Muscle layer of colon (tissue), 2 donors: ENCODE data around the gene RGSL1.

Experiments used
- H3K27ac ChIP-seq: one replicate; pipeline ENCODE4 v1.7.0; 2013; ENCODE audit warnings: low read depth, mild to moderate bottlenecking, low read length, moderate library complexity
- H3K27me3 ChIP-seq, 2 donors: one replicate each; pipeline ENCODE4 v1.7.0; 2013; ENCODE audit warnings: low read length in 2 of 2, mild to moderate bottlenecking in 2 of 2; ENCODE audit not compliant: insufficient read depth in 2 of 2, control insufficient read depth in 1 of 2
- H3K36me3 ChIP-seq: one replicate; pipeline ENCODE4 v1.7.0; 2013; ENCODE audit warnings: mild to moderate bottlenecking, low read length; ENCODE audit not compliant: insufficient read depth
- H3K4me1 ChIP-seq: one replicate; pipeline ENCODE4 v1.7.0; 2013; ENCODE audit warnings: mild to moderate bottlenecking, low read length; ENCODE audit not compliant: insufficient read depth
- H3K4me3 ChIP-seq, 2 donors: one replicate each; pipeline ENCODE4 v1.7.0; 2013; ENCODE audit warnings: low read length in 2 of 2, low read depth in 1 of 2, mild to moderate bottlenecking in 1 of 2, moderate library complexity in 1 of 2
- H3K9ac ChIP-seq: one replicate; pipeline ENCODE4 v1.7.0; 2013; ENCODE audit warnings: low read length
- H3K9me3 ChIP-seq: one replicate; pipeline ENCODE4 v1.7.0; 2013; ENCODE audit warnings: mild to moderate bottlenecking, low read length
- donor health status: abdominal sarcoma.
- donor health status: Adenocarcinoma of cecum.

Gene RGSL1

GRCh38 chr1:182604175-182605164 is 154.5 kb downstream of the RGSL1 start, which contains the start of gene RGS16:
RGS16 (minus strand) TSS chr1:182604389; CDS start chr1:182604259, 130 bp downstream.
- no peaks in the 10 kb centered on the region for H3K36me3 ChIP-seq
- no peaks in the 10 kb centered on the region for H3K9me3 ChIP-seq
- peaks cover 23% of the 10 kb centered on the region for H3K4me1 ChIP-seq
- H3K4me3 ChIP-seq = peak within 1 kb of the TSS; percentile 63 to 70
- H3K27ac ChIP-seq = peak within 1 kb of the TSS; percentile 63
- peak within 1 kb of the TSS; percentile 3 for H3K9ac ChIP-seq
- H3K27me3 ChIP-seq = no peaks in the 10 kb centered on the region

- Histone ChIP-seq H3K4me3 (no peak overlapping the region), H3K9ac (no peak overlapping the region), H3K27me3 (no peaks in the 10 kb centered on the region), H3K9me3 (no peaks in the 10 kb centered on the region), H3K36me3 (no peaks in the 10 kb centered on the region), H3K4me1 (peaks cover 13% of the 10 kb centered on the region), H3K27ac (no peak overlapping the region)
Measured at GRCh38 chr1:182607566-182607965, 157.6 kb downstream of the RGSL1 start.

GRCh38 chr1:182608236-182608635 is 158.3 kb downstream of the RGSL1 start:
- Histone ChIP-seq H3K4me3 (no peak overlapping the region), H3K27ac (no peak overlapping the region), H3K9me3 (no peaks in the 10 kb centered on the region), H3K27me3 (no peaks in the 10 kb centered on the region), H3K9ac (no peak overlapping the region), H3K36me3 (no peaks in the 10 kb centered on the region), H3K4me1 (peaks cover 13% of the 10 kb centered on the region)

- H3K27me3 ChIP-seq = no peaks in the 10 kb centered on the region
- H3K9ac ChIP-seq = no peak overlapping the region
- no peak overlapping the region for H3K4me3 ChIP-seq
- H3K36me3 ChIP-seq = no peaks in the 10 kb centered on the region
- H3K27ac ChIP-seq = no peak overlapping the region
- peaks cover 8% of the 10 kb centered on the region for H3K4me1 ChIP-seq
- H3K9me3 ChIP-seq = no peaks in the 10 kb centered on the region
Measured at GRCh38 chr1:182608845-182609610, 159.1 kb downstream of the RGSL1 start.
